HG03520 (cell line): Measurements from ENCODE around the gene BNIP3.
"Not testable (repeated sequence)": the region's sequence is repeated elsewhere in the genome, so short reads cannot be mapped to it uniquely, and the experiment has no call there.

Experiments
- ATAC-seq: cut with Tn5 transposase; IDR thresholded peaks from one replicate; pipeline ENCODE4 v1.9.1; 2021; ENCODE audit warnings: mild to moderate bottlenecking, moderate library complexity; ENCODE audit not compliant: unreplicated experiment

BNIP3 gene

GRCh38 chr10:132003282-132003924, 21.7 kb upstream of the BNIP3 start:
- ATAC-seq: no peak

- ATAC-seq: no peak
Measured at GRCh38 chr10:132002004-132002403, 20.3 kb upstream of the BNIP3 start.

GRCh38 chr10:132001238-132001972, 19.7 kb upstream of the BNIP3 start:
- no peak for ATAC-seq

GRCh38 chr10:131998845-131999681, 17.3 kb upstream of the BNIP3 start:
- no peak for ATAC-seq

- no peak for ATAC-seq
Measured at GRCh38 chr10:131998050-131998844, 16.5 kb upstream of the BNIP3 start.

GRCh38 chr10:131997366-131998049, 15.8 kb upstream of the BNIP3 start:
- ATAC-seq: no peak

- no peak for ATAC-seq
Measured at GRCh38 chr10:131996466-131997365, 15.0 kb upstream of the BNIP3 start.

GRCh38 chr10:131994435-131994834, 12.7 kb upstream of the BNIP3 start:
- no peak for ATAC-seq

- no peak for ATAC-seq
Measured at GRCh38 chr10:131993275-131993674, 11.6 kb upstream of the BNIP3 start.

- no peak for ATAC-seq
Measured at GRCh38 chr10:131991726-131992125, 10.0 kb upstream of the BNIP3 start.

- not testable (repeated sequence) for ATAC-seq
Measured at GRCh38 chr10:131987786-131988185, 6.1 kb upstream of the BNIP3 start.

GRCh38 chr10:131987301-131987700, 5.6 kb upstream of the BNIP3 start:
- ATAC-seq: not testable (repeated sequence)

GRCh38 chr10:131986851-131987250, 5.1 kb upstream of the BNIP3 start:
- ATAC-seq: not testable (repeated sequence)

- no peak for ATAC-seq
Measured at GRCh38 chr10:131983780-131984179, 2.1 kb upstream of the BNIP3 start.

GRCh38 chr10:131982796-131983195, 1.1 kb upstream of the BNIP3 start:
- no peak for ATAC-seq

- peak; percentile 26 for ATAC-seq
Measured at GRCh38 chr10:131982185-131982756, 548 bp upstream of the BNIP3 start.

GRCh38 chr10:131980761-131981428, 828 bp downstream of the BNIP3 start:
- ATAC-seq: no peak

- ATAC-seq: no peak
Measured at GRCh38 chr10:131980321-131980720, 1.4 kb downstream of the BNIP3 start.
